ENCODE measurements around the gene MAPRE2. TPM values are rescaled to one million over a fixed set of nuclear protein-coding genes. Genes with fewer than 3 reads are reported as not detected.

The MAPRE2 gene
- total RNA-seq, 1 donor from 2014 or later = 14.8 TPM

DNA sequence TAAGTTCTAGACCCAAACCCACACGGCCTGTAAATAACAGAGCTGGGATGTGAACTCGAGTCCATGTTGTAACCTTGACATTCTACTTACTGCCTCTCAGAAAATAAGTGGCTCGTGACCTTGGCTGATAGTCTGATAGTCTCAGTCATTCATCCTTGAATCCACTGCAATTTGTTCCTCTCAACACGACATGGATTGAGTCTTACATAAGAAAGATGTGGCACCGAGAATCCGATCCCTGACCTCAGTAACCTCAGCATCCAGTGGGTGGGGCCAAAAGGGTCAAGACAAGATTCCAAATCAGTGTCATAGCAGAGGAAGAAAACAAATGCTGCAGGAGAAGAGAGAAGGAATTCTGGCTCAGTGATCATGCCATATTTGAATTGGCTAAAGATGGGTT, 97.6 kb downstream of the MAPRE2 start:
- DNase-seq (ENCODE audit: low read depth) = no peak
- TF ChIP-seq, protein P1, sequence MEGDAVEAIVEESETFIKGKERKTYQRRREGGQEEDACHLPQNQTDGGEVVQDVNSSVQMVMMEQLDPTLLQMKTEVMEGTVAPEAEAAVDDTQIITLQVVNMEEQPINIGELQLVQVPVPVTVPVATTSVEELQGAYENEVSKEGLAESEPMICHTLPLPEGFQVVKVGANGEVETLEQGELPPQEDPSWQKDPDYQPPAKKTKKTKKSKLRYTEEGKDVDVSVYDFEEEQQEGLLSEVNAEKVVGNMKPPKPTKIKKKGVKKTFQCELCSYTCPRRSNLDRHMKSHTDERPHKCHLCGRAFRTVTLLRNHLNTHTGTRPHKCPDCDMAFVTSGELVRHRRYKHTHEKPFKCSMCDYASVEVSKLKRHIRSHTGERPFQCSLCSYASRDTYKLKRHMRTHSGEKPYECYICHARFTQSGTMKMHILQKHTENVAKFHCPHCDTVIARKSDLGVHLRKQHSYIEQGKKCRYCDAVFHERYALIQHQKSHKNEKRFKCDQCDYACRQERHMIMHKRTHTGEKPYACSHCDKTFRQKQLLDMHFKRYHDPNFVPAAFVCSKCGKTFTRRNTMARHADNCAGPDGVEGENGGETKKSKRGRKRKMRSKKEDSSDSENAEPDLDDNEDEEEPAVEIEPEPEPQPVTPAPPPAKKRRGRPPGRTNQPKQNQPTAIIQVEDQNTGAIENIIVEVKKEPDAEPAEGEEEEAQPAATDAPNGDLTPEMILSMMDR (conservative IDR thresholded peaks at IDR 0.05; ENCODE audit: low read depth, low read length) = no peak
- H3K4me3 ChIP-seq (ENCODE audit: low read depth, low read length) = no peak overlapping the region

DNA sequence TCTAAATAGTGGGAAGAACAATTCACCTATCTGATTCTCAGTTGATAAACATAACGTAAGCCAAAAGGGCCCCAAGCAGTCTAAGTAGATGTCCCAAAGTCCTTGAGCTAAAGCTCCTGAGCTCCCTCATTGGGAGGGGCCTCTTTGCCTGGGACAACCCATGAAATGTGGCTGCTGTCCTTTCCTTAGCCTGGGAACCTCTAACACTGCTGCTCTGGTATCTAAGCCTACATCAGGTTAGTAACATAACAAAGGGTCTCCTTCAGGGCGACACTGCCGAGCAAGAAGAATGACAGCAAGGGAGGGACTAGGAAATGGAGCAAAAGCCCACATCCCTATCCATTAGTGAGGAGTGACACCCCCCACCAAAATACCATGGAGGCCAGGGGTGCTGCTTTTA, 98.3 kb downstream of the MAPRE2 start:
- DNase-seq (ENCODE audit: low read depth) = no peak
- TF ChIP-seq, protein P1 (conservative IDR thresholded peaks at IDR 0.05; ENCODE audit: low read depth, low read length) = no peak
- no peak overlapping the region for H3K4me3 ChIP-seq (ENCODE audit: low read depth, low read length)

DNA sequence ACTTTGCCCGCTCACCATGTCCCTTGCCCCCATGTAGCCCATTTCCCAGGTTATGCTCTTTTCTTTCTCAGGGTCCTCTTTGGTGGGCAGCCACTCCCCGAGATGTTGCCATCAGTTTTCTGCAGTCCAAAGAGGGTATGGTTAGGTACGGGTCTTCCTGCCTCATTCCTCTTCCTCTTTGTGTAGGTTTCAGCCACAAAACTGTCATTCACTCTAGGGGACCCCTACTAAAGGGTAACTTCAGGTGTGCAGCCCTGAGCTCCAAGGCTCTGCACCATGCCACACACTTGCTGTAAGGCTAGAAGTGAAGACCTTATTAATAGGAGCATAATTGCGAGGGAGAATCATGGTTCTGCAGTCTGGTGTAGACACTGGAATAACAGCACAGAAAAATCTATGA, 99.9 kb downstream of the MAPRE2 start:
- DNase-seq (ENCODE audit: low read depth) = no peak
- no peak overlapping the region for H3K4me3 ChIP-seq (ENCODE audit: low read depth, low read length)
- TF ChIP-seq, protein P1 (conservative IDR thresholded peaks at IDR 0.05; ENCODE audit: low read depth, low read length) = no peak

DNA sequence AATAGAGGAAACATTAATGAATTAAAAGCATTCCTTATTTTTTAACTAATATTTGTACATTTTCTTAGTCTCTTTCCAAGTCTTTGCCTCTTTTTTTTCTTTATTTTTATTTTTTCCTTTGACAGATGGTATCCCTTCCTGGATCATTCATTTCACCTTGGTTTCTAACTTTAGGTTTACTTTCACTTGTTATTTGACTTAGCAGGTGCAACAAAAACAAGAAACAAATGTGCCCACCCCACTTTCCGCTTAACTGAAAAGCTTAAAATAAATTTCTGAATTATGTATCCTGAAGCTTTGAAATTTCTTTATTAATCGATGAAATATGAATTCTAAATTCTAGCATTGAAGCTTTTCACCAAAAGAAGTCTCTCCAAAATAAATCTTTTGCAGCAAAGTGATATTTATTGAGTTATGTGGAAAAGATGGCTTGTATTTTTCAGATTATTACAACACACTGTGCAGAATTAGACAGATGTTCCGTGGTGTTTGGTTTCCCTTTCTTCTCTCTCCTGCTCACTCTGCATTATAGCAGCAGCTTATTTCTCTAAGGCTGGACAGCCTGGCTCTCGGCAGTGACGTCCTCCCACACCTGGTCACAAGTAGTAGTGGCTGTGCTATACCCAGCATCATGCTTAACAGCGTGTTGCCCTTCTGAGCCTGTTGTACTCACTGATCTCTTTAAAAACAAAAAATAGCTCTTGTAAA, 100.5 kb downstream of the MAPRE2 start:
- no peak for DNase-seq (ENCODE audit: low read depth)
- TF ChIP-seq, protein P1 (conservative IDR thresholded peaks at IDR 0.05; ENCODE audit: low read depth, low read length) = no peak
- no peak overlapping the region for H3K4me3 ChIP-seq (ENCODE audit: low read depth, low read length)

DNA sequence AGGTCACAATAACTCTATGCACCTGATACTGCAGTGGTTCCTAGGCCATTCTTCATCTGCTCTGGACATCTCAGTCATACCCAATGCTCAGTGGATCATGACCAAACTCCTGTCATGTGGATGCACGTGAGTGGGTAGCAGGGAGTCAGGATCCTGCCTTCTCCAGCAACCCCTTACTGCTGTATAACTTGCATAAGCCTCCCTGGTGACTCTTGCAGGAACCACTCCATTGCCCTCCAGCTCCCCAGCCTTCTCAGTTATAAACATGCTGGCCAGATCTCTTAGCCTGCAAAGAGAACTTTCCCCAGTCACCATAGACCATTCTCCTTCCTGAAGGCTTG, 101.0 kb downstream of the MAPRE2 start:
- H3K4me3 ChIP-seq (ENCODE audit: low read depth, low read length) = no peak overlapping the region
- TF ChIP-seq, protein P1 (conservative IDR thresholded peaks at IDR 0.05; ENCODE audit: low read depth, low read length) = no peak
- DNase-seq (ENCODE audit: low read depth) = peak; percentile 55

DNA sequence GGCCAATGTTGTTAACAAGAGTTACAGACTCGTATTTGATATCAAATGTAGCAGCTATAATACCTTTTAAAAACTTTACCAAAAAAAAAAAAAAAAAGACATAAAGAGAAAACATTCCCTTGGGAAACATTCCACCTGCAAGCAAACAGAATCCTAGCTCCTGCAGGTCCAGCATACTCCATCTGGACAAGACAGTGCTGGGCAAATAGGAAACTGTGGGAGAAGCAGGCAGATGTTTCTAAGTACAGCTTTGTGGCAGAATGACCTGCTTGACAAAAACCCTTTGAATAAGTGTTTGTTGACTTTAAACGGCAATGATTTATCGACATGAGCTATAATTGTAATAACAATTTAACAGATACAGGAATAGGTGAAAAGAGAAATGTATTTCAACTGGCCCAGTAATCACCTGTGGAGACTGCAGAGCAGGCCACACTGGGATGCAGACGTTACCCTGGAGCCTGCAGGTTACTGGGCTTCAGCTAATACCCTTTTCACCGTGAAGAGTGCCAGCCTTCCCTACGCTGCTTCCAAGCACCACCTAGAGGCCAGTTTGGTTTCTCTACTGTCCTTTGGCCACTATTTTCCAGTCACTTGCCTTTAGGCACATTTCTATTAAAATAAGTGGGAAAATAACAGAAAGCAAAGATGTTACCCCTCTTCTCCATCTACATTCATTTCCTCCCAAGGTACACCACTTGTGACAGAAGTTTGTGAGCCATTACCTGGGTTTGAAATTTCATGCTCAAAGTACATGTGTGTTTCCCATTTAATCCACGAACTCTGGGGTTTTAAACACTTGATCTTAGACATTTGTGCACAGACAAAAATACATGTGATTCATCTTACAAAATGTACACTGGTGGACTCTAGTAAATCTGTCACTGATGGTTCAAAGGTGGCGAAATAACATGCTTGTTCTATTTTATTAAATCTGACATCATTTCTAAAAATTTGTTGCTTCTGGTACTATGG, 102.7 kb downstream of the MAPRE2 start:
- peak; percentile 16 for DNase-seq (ENCODE audit: low read depth)
- TF ChIP-seq, protein P1 (conservative IDR thresholded peaks at IDR 0.05; ENCODE audit: low read depth, low read length) = peak; percentile 94
- H3K4me3 ChIP-seq (ENCODE audit: low read depth, low read length) = no peak overlapping the region
